Thyroid gland (tissue), 4 donors: ENCODE results near the gene PLXNA4.

Experiments used
- POLR2A ChIP-seq, 2 donors: fragments of 450-650 bp; IDR thresholded peaks; one replicate each; pipeline ENCODE4 v1.6.1; 2017; ENCODE audit warnings: antibody characterized with exemption in 2 of 2, mild to moderate bottlenecking in 2 of 2, moderate library complexity in 1 of 2
- TF ChIP-seq, protein P1 (sequence below), 6 experiments: fragments of 200-600 bp in 3 of 6; fragments of 450-650 bp in 3 of 6; sonication (generic) in 3 of 6; IDR thresholded peaks; one replicate each; pipeline ENCODE4 v1.5.1; 2016 to 2019; ENCODE audit warnings: antibody characterized with exemption in 6 of 6, mild to moderate bottlenecking in 2 of 6, inconsistent platforms in 1 of 6, moderate library complexity in 1 of 6

DNA sequence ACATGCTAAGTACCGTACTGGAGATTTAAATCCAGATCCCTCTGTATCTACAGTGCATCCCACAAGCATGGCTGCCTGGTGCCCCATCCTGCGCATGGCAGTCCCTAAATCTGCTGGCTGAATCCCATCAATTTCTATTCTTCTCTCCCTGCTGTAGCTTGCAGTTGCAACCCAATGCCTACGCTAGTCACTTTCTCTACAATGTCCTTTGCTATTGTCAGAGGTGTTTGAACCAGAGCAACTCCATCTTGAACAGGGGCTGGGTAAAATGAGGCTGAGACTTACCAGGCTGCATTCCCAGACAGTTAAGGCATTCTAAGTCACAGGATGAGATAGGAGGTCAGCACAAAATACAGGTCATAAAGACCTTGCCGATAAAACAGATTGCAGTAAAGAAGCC is 461.2 kb downstream of the PLXNA4 start:
- TF ChIP-seq, protein P1, sequence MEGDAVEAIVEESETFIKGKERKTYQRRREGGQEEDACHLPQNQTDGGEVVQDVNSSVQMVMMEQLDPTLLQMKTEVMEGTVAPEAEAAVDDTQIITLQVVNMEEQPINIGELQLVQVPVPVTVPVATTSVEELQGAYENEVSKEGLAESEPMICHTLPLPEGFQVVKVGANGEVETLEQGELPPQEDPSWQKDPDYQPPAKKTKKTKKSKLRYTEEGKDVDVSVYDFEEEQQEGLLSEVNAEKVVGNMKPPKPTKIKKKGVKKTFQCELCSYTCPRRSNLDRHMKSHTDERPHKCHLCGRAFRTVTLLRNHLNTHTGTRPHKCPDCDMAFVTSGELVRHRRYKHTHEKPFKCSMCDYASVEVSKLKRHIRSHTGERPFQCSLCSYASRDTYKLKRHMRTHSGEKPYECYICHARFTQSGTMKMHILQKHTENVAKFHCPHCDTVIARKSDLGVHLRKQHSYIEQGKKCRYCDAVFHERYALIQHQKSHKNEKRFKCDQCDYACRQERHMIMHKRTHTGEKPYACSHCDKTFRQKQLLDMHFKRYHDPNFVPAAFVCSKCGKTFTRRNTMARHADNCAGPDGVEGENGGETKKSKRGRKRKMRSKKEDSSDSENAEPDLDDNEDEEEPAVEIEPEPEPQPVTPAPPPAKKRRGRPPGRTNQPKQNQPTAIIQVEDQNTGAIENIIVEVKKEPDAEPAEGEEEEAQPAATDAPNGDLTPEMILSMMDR (IDR thresholded peaks at IDR 0.05), result no peak
- no peak for TF ChIP-seq POLR2A (IDR thresholded peaks at IDR 0.05)
